Endothelial cell of umbilical vein (primary cell): ENCODE data around the gene ITPKB. TPM values are rescaled to one million over a fixed set of nuclear protein-coding genes. Genes with fewer than 3 reads are reported as not detected.

Source experiments
- BruUV-seq: library from RNA; stranded (reverse); fragments of 400-500 nt; replicated peaks from 2 replicates; lab custom pipeline; 2021; lab: Mats Ljungman, UMichigan
- CTCF ChIA-PET: fragments of 300-600, 350-600 bp; sonication (Branson Sonifier 250); formaldehyde crosslinking; loops from one replicate; lab custom pipeline; 2021; ENCODE audit warnings: antibody characterized with exemption, inconsistent platforms; lab: Charles Lee
- POLR2A ChIA-PET: fragments of 300-600, 350-600 bp; sonication (Branson Sonifier 250); formaldehyde crosslinking; loops from one replicate; lab custom pipeline; 2021; ENCODE audit warnings: antibody characterized with exemption, inconsistent platforms; lab: Charles Lee
- DNase-seq: peaks from one replicate; pipeline ENCODE4 v3.0.0-alpha.2; 2011; ENCODE audit warnings: low read depth, low spot score
- FAIRE-seq: peaks from 2 replicates; lab custom pipeline; 2011; peaks lifted over from hg19 to GRCh38; lab: Jason Lieb, UNC
- H2AFZ ChIP-seq: 2 replicates; pipeline ENCODE4 v1.6.0; 2012; ENCODE audit warnings: low read depth, low read length, control low read depth, inconsistent platforms
- H3K27ac ChIP-seq: 2 replicates; pipeline ENCODE4 v1.5.1; 2011; ENCODE audit warnings: low read depth, mild to moderate bottlenecking, control low read depth, low read length, moderate library complexity; ENCODE audit not compliant: insufficient read depth
- H3K27me3 ChIP-seq, 2 experiments: 2 replicates each; pipeline versions ENCODE4 v1.6.0 to v1.6.1; 2011; ENCODE audit warnings: low read length in 2 of 2, mixed read lengths in 1 of 2; ENCODE audit not compliant: control insufficient read depth in 2 of 2, insufficient read depth in 2 of 2
- H3K36me3 ChIP-seq, 2 experiments: 2 replicates in 1 of 2; 3 replicates in 1 of 2; pipeline ENCODE4 v1.5.1; 2011; ENCODE audit warnings: low read length in 2 of 2, mild to moderate bottlenecking in 1 of 2, moderate library complexity in 1 of 2; ENCODE audit not compliant: control insufficient read depth in 2 of 2, insufficient read depth in 2 of 2; ENCODE audit errors: extremely low read depth in 1 of 2
- H3K4me1 ChIP-seq: 3 replicates; pipeline ENCODE4 v1.5.1; 2011; ENCODE audit warnings: mild to moderate bottlenecking, low read length; ENCODE audit not compliant: control insufficient read depth, insufficient read depth; ENCODE audit errors: extremely low read depth
- H3K4me2 ChIP-seq: 2 replicates; pipeline ENCODE4 v1.6.1; 2011; ENCODE audit warnings: low read length, control low read depth, mixed read lengths; ENCODE audit not compliant: insufficient read depth
- H3K4me3 ChIP-seq, 3 experiments: fragments of 200-600 bp in 1 of 3; sonication (generic), shearing (Covaris generic) in 1 of 3; replicated peaks in 1 of 3; 2 replicates each; pipeline ENCODE4 v1.5.1; 2011 to 2016; ENCODE audit warnings: control low read depth in 3 of 3, low read length in 3 of 3, mild to moderate bottlenecking in 2 of 3, inconsistent platforms in 1 of 3, low read depth in 1 of 3, moderate library complexity in 1 of 3; ENCODE audit not compliant: insufficient read depth in 1 of 3
- H3K79me2 ChIP-seq: 2 replicates; pipeline ENCODE4 v1.6.0; 2012; ENCODE audit warnings: low read length, inconsistent platforms; ENCODE audit not compliant: control insufficient read depth, insufficient read depth
- H3K9ac ChIP-seq: replicated peaks from 2 replicates; pipeline ENCODE3; 2011; ENCODE audit warnings: low read length, control low read depth; ENCODE audit not compliant: insufficient read depth; ENCODE audit errors: extremely low read depth
- H3K9me1 ChIP-seq: replicated peaks from 3 replicates; pipeline ENCODE4 v1.6.0; 2011; ENCODE audit warnings: mild to moderate bottlenecking, low read length; ENCODE audit not compliant: control insufficient read depth, insufficient read depth; ENCODE audit errors: extremely low read depth
- H3K9me3 ChIP-seq: replicated peaks from 2 replicates; pipeline ENCODE4 v1.5.1; 2012; ENCODE audit warnings: low read length, inconsistent platforms; ENCODE audit not compliant: control insufficient read depth, insufficient read depth
- H4K20me1 ChIP-seq: replicated peaks from 2 replicates; pipeline ENCODE3; 2011; ENCODE audit warnings: mild to moderate bottlenecking, low read length; ENCODE audit not compliant: control insufficient read depth, insufficient read depth; ENCODE audit errors: extremely low read depth
- CTCF ChIP-seq, 2 donors: IDR thresholded peaks; 1 replicate in 1 of 2; 2 replicates in 1 of 2; pipeline ENCODE4 v1.5.1; 2011; ENCODE audit warnings: low read length in 2 of 2, mild to moderate bottlenecking in 2 of 2, moderate library complexity in 2 of 2, control low read depth in 1 of 2, inconsistent platforms in 1 of 2, low read depth in 1 of 2; ENCODE audit not compliant: insufficient read depth in 1 of 2; ENCODE audit errors: extremely low read depth in 1 of 2
- EZH2 ChIP-seq: IDR thresholded peaks from 2 replicates; pipeline ENCODE4 v1.6.1; 2012; ENCODE audit warnings: borderline replicate concordance, low read depth, mild to moderate bottlenecking, moderate library complexity, low read length, inconsistent platforms; ENCODE audit not compliant: severe bottlenecking
- FOS ChIP-seq: IDR thresholded peaks from 2 replicates; pipeline ENCODE4 v1.6.1; 2011; ENCODE audit warnings: mild to moderate bottlenecking, low read length, moderate library complexity, borderline replicate concordance; ENCODE audit not compliant: insufficient read depth
- GATA2 ChIP-seq: IDR thresholded peaks from 2 replicates; pipeline ENCODE4 v1.7.0; 2011; ENCODE audit warnings: low read depth, mild to moderate bottlenecking, moderate library complexity, mixed read lengths, low read length; ENCODE audit not compliant: insufficient read length, insufficient read depth
- JUN ChIP-seq: IDR thresholded peaks from 2 replicates; pipeline ENCODE4 v1.6.1; 2011; ENCODE audit warnings: borderline replicate concordance, low read depth; ENCODE audit not compliant: insufficient read length, insufficient read depth
- MAX ChIP-seq: IDR thresholded peaks from 2 replicates; pipeline ENCODE4 v1.6.1; 2011; ENCODE audit not compliant: insufficient read depth, insufficient read length
- MYC ChIP-seq: IDR thresholded peaks from one replicate; pipeline ENCODE4 v1.6.1; 2011; ENCODE audit warnings: mild to moderate bottlenecking, low read depth, low read length
- POLR2A ChIP-seq: IDR thresholded peaks from 2 replicates; pipeline ENCODE4 v1.6.1; 2012; ENCODE audit warnings: low read depth, mild to moderate bottlenecking, control low read depth, low read length
- POLR2AphosphoS5 ChIP-seq: IDR thresholded peaks from 2 replicates; pipeline ENCODE4 v1.6.1; 2012; ENCODE audit warnings: low read depth, mild to moderate bottlenecking, control low read depth, low read length, moderate library complexity; ENCODE audit not compliant: insufficient read depth
- dilution Hi-C: fragments of 300-500 bp; cut with MboI; formaldehyde crosslinking; loops from one replicate; pipeline ENCODE4 v1.15.0; 2019; ENCODE audit warnings: low sequenced_read_pairs; ENCODE audit not compliant: extremely low pct_ligation_motif_present
- intact Hi-C: fragments of 100-400 bp; cut with micrococcal nuclease; formaldehyde crosslinking; loops from one replicate; pipeline ENCODE4 v1.10.0; 2022
- polyA plus RNA-seq, 4 experiments: library from polyadenylated mRNA; depleted of rRNA in 3 of 4; stranded (reverse) in 3 of 4; unstranded in 1 of 4; fragments of >200 nt; gene quantifications; 2 replicates each; pipeline versions ENCODE4 v1.2.1 to v1.2.3, GENCODE V29; 2011 to 2012; ENCODE audit warnings: missing spikeins in 1 of 4
- total RNA-seq: library from RNA; stranded (reverse); gene quantifications from 2 replicates; pipeline ENCODE4 v1.2.3, GENCODE V29; 2021

ITPKB gene
- total and polyA plus RNA-seq, 2 donors (not counting 3 experiments of a cell fraction or from before 2014, with no cell fraction given): 7.7 to 34.8 TPM

DNA sequence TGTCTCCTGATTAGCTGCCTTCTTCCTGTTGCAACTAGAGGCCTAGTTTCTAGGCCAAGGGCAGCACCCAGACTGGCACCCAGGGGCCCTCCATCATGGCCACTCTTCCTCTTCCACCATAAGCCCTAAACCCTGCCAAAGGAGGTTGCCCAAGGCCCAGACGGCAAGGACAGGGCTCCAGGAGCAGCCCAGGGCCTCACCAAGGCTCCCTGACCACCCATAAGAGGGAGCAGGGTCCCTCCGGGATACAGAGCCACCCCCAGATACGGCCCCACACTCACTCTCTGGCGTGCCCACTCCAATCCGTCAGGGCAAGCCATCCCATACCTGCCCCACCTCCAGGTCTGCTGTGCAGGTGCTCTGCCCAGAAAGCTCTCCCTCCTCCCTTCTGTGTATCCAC is 79.9 kb downstream of the ITPKB start:
- ChIA-PET POLR2A (no interaction called here), CTCF (interaction anchor here (1.0 to 3.0 kb wide), 3 partner anchors 24 to 169 kb away, joined by 4 to 7 read pairs (median 6); no protein-coding TSS in a partner anchor)
- TF ChIP-seq POLR2A: no peak
- TF ChIP-seq JUN: no peak
- no peak for TF ChIP-seq POLR2AphosphoS5
- TF ChIP-seq FOS: no peak
- no peak for TF ChIP-seq EZH2
- no peak for TF ChIP-seq CTCF (IDR thresholded peaks at IDR 0.05; ENCODE audit: extremely low read depth in 1 of 2, insufficient read depth in 1 of 2, low read depth in 1 of 2, low read length in 2 of 2)
- no peak for TF ChIP-seq MYC
- TF ChIP-seq MAX: no peak
- no peak for TF ChIP-seq GATA2
- no peaks in the 10 kb centered on the region for H3K9me3 ChIP-seq
- H3K27ac ChIP-seq: no peak overlapping the region
- H3K79me2 ChIP-seq: no peaks in the 10 kb centered on the region
- no peaks in the 10 kb centered on the region for H4K20me1 ChIP-seq
- FAIRE-seq: no peak
- no peak overlapping the region for H3K9ac ChIP-seq
- H3K9me1 ChIP-seq: no peaks in the 10 kb centered on the region
- peaks cover 58% of the 10 kb centered on the region for H3K4me1 ChIP-seq
- H2AFZ ChIP-seq: no peak overlapping the region
- H3K4me3 ChIP-seq: no peak overlapping the region
- H3K36me3 ChIP-seq: no peaks in the 10 kb centered on the region
- no peaks in the 10 kb centered on the region for H3K27me3 ChIP-seq
- no peak overlapping the region for H3K4me2 ChIP-seq
- intact Hi-C loops: no loop called here
- dilution Hi-C loops: no loop called here
- no peak for DNase-seq
- no TSS peak for BruUV-seq
